ENCODE results near the gene BARHL1.

Gene BARHL1

GRCh38 chr9:132547976-132548730, 34.3 kb upstream of the BARHL1 start:
- CTCF ChIA-PET = interaction anchor here (0.6 to 1.6 kb wide), 2 partner anchors 27 to 39 kb away, joined by 5 to 6 read pairs; no protein-coding TSS in a partner anchor
- TF ChIP-seq ZNF626 (tag by site-specific recombination; IDR thresholded peaks at IDR 0.05) = no peak
- no peak for TF ChIP-seq ZNF670 (tag by site-specific recombination; IDR thresholded peaks at IDR 0.05; ENCODE audit: low read depth)
- no peak for TF ChIP-seq ZNF501 (tag by site-specific recombination; IDR thresholded peaks at IDR 0.05)
- no peak for TF ChIP-seq REPIN1 (tag by site-specific recombination; IDR thresholded peaks at IDR 0.05; ENCODE audit: low read depth)
- TF ChIP-seq ZNF146 (tag by site-specific recombination; IDR thresholded peaks at IDR 0.05) = no peak
- TF ChIP-seq, protein P1, sequence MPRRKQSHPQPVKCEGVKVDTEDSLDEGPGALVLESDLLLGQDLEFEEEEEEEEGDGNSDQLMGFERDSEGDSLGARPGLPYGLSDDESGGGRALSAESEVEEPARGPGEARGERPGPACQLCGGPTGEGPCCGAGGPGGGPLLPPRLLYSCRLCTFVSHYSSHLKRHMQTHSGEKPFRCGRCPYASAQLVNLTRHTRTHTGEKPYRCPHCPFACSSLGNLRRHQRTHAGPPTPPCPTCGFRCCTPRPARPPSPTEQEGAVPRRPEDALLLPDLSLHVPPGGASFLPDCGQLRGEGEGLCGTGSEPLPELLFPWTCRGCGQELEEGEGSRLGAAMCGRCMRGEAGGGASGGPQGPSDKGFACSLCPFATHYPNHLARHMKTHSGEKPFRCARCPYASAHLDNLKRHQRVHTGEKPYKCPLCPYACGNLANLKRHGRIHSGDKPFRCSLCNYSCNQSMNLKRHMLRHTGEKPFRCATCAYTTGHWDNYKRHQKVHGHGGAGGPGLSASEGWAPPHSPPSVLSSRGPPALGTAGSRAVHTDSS (tag by site-specific recombination; IDR thresholded peaks at IDR 0.05) = no peak
- no peak for TF ChIP-seq ZNF571 (tag by site-specific recombination; IDR thresholded peaks at IDR 0.05)
- no peak for TF ChIP-seq ZBTB49 (tag by site-specific recombination; IDR thresholded peaks at IDR 0.05; ENCODE audit: low read depth)
- no peak for TF ChIP-seq ZBTB17 (tag by site-specific recombination; IDR thresholded peaks at IDR 0.05)
- TF ChIP-seq KLF8 (tag by site-specific recombination; IDR thresholded peaks at IDR 0.05) = no peak
- TF ChIP-seq, protein P2, sequence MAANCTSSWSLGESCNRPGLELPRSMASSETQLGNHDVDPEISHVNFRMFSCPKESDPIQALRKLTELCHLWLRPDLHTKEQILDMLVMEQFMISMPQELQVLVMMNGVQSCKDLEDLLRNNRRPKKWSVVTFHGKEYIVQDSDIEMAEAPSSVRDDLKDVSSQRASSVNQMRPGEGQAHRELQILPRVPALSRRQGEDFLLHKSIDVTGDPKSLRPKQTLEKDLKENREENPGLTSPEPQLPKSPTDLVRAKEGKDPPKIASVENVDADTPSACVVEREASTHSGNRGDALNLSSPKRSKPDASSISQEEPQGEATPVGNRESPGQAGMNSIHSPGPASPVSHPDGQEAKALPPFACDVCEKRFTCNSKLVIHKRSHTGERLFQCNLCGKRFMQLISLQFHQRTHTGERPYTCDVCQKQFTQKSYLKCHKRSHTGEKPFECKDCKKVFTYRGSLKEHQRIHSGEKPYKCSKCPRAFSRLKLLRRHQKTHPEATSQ (tag by site-specific recombination; IDR thresholded peaks at IDR 0.05) = no peak
- no peak for TF ChIP-seq ZNF433 (tag by site-specific recombination; IDR thresholded peaks at IDR 0.05; ENCODE audit: low read depth)
- TF ChIP-seq ZNF585B (tag by site-specific recombination; IDR thresholded peaks at IDR 0.05) = no peak
- no peak for TF ChIP-seq ZNF202 (tag by site-specific recombination; IDR thresholded peaks at IDR 0.05; ENCODE audit: borderline replicate concordance)
- no peak for TF ChIP-seq MEIS1 (CRISPR knock-in tag; IDR thresholded peaks at IDR 0.05; ENCODE audit: borderline replicate concordance)
- TF ChIP-seq, protein P3, sequence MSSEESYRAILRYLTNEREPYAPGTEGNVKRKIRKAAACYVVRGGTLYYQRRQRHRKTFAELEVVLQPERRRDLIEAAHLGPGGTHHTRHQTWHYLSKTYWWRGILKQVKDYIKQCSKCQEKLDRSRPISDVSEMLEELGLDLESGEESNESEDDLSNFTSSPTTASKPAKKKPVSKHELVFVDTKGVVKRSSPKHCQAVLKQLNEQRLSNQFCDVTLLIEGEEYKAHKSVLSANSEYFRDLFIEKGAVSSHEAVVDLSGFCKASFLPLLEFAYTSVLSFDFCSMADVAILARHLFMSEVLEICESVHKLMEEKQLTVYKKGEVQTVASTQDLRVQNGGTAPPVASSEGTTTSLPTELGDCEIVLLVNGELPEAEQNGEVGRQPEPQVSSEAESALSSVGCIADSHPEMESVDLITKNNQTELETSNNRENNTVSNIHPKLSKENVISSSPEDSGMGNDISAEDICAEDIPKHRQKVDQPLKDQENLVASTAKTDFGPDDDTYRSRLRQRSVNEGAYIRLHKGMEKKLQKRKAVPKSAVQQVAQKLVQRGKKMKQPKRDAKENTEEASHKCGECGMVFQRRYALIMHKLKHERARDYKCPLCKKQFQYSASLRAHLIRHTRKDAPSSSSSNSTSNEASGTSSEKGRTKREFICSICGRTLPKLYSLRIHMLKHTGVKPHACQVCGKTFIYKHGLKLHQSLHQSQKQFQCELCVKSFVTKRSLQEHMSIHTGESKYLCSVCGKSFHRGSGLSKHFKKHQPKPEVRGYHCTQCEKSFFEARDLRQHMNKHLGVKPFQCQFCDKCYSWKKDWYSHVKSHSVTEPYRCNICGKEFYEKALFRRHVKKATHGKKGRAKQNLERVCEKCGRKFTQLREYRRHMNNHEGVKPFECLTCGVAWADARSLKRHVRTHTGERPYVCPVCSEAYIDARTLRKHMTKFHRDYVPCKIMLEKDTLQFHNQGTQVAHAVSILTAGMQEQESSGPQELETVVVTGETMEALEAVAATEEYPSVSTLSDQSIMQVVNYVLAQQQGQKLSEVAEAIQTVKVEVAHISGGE (tag by site-specific recombination; conservative IDR thresholded peaks at IDR 0.05; ENCODE audit: low read depth) = no peak
- no peak for TF ChIP-seq ZNF404 (tag by site-specific recombination; IDR thresholded peaks at IDR 0.05)
- no peak for TF ChIP-seq SP3 (tag by site-specific recombination; IDR thresholded peaks at IDR 0.05)
- TF ChIP-seq, protein P4, sequence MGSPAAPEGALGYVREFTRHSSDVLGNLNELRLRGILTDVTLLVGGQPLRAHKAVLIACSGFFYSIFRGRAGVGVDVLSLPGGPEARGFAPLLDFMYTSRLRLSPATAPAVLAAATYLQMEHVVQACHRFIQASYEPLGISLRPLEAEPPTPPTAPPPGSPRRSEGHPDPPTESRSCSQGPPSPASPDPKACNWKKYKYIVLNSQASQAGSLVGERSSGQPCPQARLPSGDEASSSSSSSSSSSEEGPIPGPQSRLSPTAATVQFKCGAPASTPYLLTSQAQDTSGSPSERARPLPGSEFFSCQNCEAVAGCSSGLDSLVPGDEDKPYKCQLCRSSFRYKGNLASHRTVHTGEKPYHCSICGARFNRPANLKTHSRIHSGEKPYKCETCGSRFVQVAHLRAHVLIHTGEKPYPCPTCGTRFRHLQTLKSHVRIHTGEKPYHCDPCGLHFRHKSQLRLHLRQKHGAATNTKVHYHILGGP (tag by site-specific recombination; IDR thresholded peaks at IDR 0.05) = no peak
- TF ChIP-seq ZNF600 (tag by site-specific recombination; IDR thresholded peaks at IDR 0.05) = no peak

More at GRCh38 chr9:132547976-132548730, 34.3 kb upstream of the BARHL1 start:
- Histone ChIP-seq H3K4me1 (ENCODE audit: control insufficient read depth, insufficient read depth, low read length) (no peaks in the 10 kb centered on the region; the same call in 1 of the 2 replicates), H3K4me3 (ENCODE audit: low read depth, low read length) (no peak overlapping the region), H3K27ac (ENCODE audit: extremely low read depth, low read depth, low read length) (no peak overlapping the region), H3K9me3 (ENCODE audit: control insufficient read depth, insufficient read depth, low read depth, low read length) (no peaks in the 10 kb centered on the region), H3K36me3 (ENCODE audit: control insufficient read depth in 2 of 2, insufficient read depth in 1 of 2, low read length in 2 of 2) (no peaks in the 10 kb centered on the region)
- POLR2A ChIA-PET = no interaction called here
